IMR-90 (cell line): ENCODE measurements around the gene IL4R.

Source experiments
- CEBPB ChIP-seq: IDR thresholded peaks from 2 replicates; pipeline ENCODE4 v1.6.1; 2012; ENCODE audit warnings: low read depth, low read length, improper control_type of control experiment
- CHD1 ChIP-seq: IDR thresholded peaks from 2 replicates; pipeline ENCODE4 v1.6.1; 2012; ENCODE audit warnings: low read depth, low read length, improper control_type of control experiment
- MAFK ChIP-seq: IDR thresholded peaks from 2 replicates; pipeline ENCODE4 v1.6.1; 2012; ENCODE audit warnings: low read depth, low read length, improper control_type of control experiment
- MAZ ChIP-seq: IDR thresholded peaks from 2 replicates; pipeline ENCODE4 v1.6.1; 2012; ENCODE audit warnings: low read depth, mild to moderate bottlenecking, low read length, improper control_type of control experiment, moderate library complexity, borderline replicate concordance
- MXI1 ChIP-seq: IDR thresholded peaks from 2 replicates; pipeline ENCODE4 v1.6.1; 2012; ENCODE audit warnings: low read depth, mild to moderate bottlenecking, low read length, moderate library complexity, borderline replicate concordance
- NFE2L2 ChIP-seq: fragments of 150-350 bp; IDR thresholded peaks from 2 replicates; pipeline ENCODE4 v1.6.1; 2016; ENCODE audit warnings: low read depth, mild to moderate bottlenecking, low read length
- POLR2A ChIP-seq: IDR thresholded peaks from 2 replicates; pipeline ENCODE4 v1.6.1; 2012; ENCODE audit warnings: mild to moderate bottlenecking, low read depth, low read length
- RAD21 ChIP-seq: IDR thresholded peaks from 2 replicates; pipeline ENCODE4 v1.6.1; 2012; ENCODE audit warnings: low read length, improper control_type of control experiment
- RCOR1 ChIP-seq: IDR thresholded peaks from 2 replicates; pipeline ENCODE4 v1.6.1; 2012; ENCODE audit warnings: mild to moderate bottlenecking, low read length, improper control_type of control experiment; ENCODE audit not compliant: insufficient replicate concordance
- RFX5 ChIP-seq: IDR thresholded peaks from 2 replicates; pipeline ENCODE4 v1.8.0; 2012; ENCODE audit warnings: low read depth, mild to moderate bottlenecking, low read length, moderate library complexity
- SMC3 ChIP-seq: fragments of 150-350 bp; IDR thresholded peaks from 2 replicates; pipeline ENCODE4 v1.6.1; 2016; ENCODE audit warnings: low read depth, mild to moderate bottlenecking, antibody characterized with exemption, low read length, moderate library complexity
- USF2 ChIP-seq: fragments of 150-350 bp; IDR thresholded peaks from 2 replicates; pipeline ENCODE4 v1.6.1; 2017; ENCODE audit warnings: mild to moderate bottlenecking, antibody characterized with exemption, low read length, low read depth
- TF ChIP-seq, protein P1 (sequence below): conservative IDR thresholded peaks from 2 replicates; pipeline ENCODE4 v1.5.1; 2012; ENCODE audit warnings: mild to moderate bottlenecking, low read depth, low read length, improper control_type of control experiment
- TF ChIP-seq, protein P2 (sequence below): fragments of 150-350 bp; IDR thresholded peaks from 2 replicates; pipeline ENCODE4 v1.6.1; 2016; ENCODE audit warnings: low read depth, mild to moderate bottlenecking, low read length, moderate library complexity, borderline replicate concordance

DNA sequence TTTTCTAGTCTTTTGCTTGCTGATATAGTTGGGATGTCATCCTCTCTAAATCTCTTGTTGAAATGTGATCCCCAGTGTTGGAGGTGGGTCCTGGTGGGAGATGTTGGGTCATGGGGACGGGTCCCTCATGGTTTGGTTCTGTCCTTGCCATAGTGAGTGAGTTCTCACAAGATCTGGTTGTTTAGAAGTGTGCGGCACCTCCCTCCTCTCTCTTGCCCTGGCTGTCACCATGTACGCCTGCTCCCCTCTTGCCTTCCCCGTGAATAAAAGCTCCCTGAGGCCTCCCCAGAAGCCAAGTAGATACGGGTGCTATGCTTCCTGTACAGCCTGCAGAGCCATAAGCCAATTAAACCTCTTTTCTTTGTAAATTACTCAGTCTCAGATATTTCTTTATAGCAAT is 15.2 kb downstream of the IL4R start:
- TF ChIP-seq, protein P1, sequence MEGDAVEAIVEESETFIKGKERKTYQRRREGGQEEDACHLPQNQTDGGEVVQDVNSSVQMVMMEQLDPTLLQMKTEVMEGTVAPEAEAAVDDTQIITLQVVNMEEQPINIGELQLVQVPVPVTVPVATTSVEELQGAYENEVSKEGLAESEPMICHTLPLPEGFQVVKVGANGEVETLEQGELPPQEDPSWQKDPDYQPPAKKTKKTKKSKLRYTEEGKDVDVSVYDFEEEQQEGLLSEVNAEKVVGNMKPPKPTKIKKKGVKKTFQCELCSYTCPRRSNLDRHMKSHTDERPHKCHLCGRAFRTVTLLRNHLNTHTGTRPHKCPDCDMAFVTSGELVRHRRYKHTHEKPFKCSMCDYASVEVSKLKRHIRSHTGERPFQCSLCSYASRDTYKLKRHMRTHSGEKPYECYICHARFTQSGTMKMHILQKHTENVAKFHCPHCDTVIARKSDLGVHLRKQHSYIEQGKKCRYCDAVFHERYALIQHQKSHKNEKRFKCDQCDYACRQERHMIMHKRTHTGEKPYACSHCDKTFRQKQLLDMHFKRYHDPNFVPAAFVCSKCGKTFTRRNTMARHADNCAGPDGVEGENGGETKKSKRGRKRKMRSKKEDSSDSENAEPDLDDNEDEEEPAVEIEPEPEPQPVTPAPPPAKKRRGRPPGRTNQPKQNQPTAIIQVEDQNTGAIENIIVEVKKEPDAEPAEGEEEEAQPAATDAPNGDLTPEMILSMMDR = no peak
- TF ChIP-seq POLR2A (no peak), CEBPB (no peak), RCOR1 (no peak), USF2 (no peak), MXI1 (no peak), RFX5 (no peak), NFE2L2 (no peak), CHD1 (no peak), RAD21 (no peak), MAFK (no peak), SMC3 (no peak), MAZ (no peak)
- TF ChIP-seq, protein P2, sequence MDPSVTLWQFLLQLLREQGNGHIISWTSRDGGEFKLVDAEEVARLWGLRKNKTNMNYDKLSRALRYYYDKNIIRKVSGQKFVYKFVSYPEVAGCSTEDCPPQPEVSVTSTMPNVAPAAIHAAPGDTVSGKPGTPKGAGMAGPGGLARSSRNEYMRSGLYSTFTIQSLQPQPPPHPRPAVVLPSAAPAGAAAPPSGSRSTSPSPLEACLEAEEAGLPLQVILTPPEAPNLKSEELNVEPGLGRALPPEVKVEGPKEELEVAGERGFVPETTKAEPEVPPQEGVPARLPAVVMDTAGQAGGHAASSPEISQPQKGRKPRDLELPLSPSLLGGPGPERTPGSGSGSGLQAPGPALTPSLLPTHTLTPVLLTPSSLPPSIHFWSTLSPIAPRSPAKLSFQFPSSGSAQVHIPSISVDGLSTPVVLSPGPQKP = no peak
